HG03439 (cell line): Measurements from ENCODE around the gene CNTRL.

Experiments used
- ATAC-seq: cut with Tn5 transposase; IDR thresholded peaks from one replicate; pipeline ENCODE4 v1.9.1; 2021; ENCODE audit warnings: mild to moderate bottlenecking, moderate library complexity; ENCODE audit not compliant: unreplicated experiment

CNTRL gene

DNA sequence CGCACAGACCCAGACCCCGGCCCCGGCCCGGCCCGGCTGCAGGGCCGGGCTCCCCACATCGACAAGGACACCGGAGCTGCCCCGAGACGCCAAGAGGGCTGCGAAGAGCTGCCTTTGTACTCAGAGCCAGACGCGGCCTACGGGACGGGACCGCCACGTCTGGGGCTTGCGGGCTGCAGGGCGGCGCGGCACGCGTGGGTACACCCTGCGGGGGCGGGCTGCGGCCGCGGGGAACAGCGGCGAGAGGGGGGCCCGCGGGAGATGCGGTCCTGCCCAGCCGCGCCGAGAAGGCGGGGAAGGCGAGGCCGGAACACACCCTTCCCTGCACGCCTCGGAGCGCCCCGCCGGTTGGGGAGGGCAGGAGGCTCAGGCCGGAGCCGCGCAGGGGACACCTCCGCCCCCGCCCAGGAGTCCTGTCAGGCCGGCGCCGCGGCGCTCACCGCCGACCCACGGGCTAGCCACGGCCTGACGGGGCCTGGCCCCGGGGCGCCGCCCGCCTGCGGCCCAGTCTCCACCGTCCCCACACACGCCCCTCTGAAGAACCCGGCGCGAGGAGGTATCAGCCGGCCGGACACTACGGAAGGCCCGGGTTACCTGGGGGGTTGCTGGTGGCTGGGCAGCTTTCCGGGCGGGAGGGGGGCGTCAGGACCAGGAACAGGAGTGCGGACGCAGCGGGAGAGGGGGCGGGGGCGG lies 126.4 kb downstream of the CNTRL start:
- ATAC-seq = peak; percentile 24

DNA sequence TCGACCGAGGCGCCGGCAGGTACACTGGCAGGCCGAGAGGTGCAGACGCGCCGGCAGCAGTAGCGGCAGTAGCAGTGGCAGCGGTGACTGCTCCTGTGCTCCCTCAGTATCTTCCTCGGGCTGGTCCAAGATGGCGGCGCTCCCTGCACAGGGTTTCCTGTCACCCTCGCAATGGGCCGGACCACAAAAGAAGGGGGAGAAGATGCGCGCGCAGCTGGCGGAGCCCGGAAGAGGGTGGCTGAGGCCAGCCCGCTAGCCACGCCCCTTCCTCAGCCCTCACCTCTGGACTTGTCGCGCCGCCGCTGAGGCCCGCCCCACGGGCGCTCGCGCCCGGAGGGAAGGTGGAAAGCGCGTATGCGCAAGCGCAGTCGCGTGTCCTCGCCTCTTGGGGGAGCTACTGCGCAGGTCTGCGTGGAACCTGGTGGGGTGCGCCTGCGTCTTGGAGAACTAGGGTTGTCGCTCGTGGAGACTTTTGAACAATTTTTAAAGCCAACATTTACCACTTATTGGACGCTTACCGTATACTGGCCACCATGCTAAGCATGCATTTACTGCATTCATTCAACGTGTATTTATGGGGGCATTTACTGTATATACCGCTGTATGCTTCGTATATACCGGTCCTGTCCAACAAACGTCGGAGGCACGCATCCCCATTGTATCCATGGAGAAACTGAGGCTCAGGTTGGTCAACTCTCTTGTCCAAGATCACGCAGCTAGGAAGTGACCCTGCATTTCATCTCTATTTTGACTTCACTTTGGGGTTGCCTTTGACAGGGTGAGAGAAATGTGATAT lies 127.2 kb downstream of the CNTRL start, which contains the start of gene RAB14:
RAB14 (minus strand) TSS at position 132 of the 796 bp plus-strand sequence. CDS start 8,457 bp downstream, outside the sequence.
- ATAC-seq = peak; percentile 84

DNA sequence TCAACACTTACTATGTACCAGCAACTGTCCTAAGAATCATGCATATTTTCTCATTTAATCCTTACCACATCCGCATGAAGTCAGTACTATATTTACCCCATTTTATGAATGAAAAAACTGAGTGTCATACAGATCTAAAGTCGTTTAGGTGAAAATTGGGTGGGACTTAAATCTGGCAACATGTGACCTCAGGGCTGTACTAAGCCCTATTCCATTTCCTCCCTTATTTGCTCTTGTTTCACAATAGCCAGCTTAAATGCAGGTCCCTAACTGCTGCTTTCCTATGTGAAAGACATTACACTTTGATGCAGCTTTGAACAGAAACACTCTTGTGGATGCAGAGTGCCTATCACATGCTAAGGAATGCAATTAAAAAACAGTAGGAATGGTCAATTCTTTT lies 129.4 kb downstream of the CNTRL start:
- ATAC-seq = no peak

- no peak for ATAC-seq
Measured at GRCh38 chr9:121204611-121205010, 129.9 kb downstream of the CNTRL start.

GRCh38 chr9:121206516-121207370 lies 132.0 kb downstream of the CNTRL start:
- ATAC-seq = peak; percentile 35

DNA sequence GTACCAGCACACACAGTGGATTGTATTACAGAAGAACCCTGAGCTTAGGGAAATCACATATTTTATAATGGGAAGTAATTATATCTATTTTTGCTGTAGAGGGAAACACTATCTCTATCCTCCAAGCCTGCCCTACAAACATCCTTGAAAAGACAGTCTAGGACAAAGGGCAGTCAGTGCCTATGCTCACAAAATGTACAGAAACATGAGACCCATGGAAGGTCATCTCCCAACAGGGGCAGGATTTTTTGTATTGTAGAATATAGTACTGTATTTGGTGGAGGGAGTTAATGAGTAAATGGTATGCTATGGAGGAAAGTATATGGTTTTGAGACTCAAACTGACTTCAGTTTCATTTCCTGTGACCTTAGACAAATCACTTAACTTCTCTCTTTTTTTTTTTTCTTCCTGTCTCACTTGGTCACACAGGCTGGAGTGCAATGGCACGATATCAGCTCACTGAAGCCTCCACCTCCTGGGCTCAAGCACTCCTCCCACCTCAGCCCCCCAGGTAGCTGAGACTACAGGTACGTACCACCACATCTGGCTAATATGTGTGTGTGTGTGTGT lies 132.7 kb downstream of the CNTRL start:
- peak; percentile 69 for ATAC-seq

GRCh38 chr9:121210536-121210935 lies 135.8 kb downstream of the CNTRL start:
- no peak for ATAC-seq

DNA sequence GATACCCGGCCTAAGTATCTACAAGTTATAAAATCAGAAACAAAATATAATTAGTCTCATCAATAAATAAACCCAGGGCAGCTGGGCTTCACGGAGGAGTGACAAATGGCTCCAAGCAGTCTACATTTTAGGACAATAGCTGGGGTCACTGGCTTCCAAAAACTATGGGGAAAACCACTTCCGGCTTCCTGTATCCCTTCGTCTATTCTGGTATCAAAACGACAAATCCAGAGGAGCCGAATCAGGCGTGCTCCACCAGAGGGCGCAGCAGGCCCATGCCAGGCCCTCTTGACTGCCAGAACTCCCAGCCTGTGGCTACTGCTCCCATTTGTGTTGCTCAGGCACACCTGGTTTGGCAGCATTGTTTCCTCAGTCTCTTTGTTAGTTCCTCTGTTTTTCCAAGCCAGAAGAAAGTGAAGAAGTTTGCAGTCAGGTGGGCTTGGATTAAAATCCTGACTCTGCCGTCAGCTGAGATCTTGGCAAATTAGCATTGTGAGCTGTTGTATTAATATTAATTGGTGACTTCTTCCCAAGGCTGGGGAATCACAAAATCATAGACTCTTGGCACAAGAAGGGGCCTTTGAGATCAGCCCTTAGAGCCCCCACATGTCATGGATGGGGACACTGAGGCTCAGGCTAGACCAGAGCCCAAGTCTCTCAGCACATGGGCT lies 138.5 kb downstream of the CNTRL start:
- ATAC-seq = peak; percentile 42

DNA sequence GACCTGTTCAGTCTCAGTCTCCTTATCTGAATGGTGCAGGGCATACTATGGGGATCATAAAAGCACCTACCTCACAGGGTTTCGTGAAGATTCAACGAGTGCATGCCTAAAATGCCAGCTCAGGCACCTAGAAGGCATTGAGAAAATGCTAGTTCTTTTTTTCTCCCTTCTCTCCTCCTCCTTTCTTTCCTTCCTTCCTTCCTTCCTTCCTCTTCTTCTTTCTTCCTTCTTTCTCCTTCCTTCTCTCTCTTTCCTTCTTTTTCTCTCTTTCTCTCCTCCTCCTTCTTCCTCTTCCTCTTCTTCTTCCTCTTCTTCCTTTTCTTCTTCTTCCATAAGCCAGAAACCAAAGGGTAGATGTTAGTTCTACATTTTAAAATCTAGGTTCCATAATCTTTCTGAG lies 139.2 kb downstream of the CNTRL start:
- ATAC-seq = no peak

DNA sequence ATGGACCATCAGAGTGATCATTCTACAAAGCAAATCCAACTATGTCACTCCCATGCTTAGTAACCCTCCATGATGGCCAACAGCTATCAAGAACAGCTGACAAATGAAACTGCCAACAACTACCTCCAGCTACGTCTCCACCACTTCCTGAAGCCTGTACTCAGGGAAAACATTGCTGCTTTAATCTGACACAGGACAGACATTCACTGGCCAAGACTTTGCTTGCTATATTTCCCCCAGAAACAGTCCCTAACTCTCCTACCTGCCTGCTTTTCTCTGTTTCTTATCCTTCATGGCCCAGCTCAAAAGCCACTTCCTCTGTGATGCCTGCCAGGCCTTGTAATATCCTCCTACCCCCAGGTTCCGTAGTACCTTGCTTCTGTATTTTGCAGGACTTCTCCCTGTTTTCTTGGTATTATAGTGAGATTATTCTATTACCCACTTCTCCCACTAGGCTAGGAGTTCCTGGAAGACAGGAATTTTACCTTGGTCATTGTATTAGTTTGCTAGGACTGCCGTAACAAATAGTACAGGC lies 141.6 kb downstream of the CNTRL start:
- no peak for ATAC-seq

- peak; percentile 89 for ATAC-seq
Measured at GRCh38 chr9:121217609-121218292, 143.0 kb downstream of the CNTRL start.

GRCh38 chr9:121218357-121219027 lies 143.7 kb downstream of the CNTRL start:
- peak; percentile 23 for ATAC-seq

DNA sequence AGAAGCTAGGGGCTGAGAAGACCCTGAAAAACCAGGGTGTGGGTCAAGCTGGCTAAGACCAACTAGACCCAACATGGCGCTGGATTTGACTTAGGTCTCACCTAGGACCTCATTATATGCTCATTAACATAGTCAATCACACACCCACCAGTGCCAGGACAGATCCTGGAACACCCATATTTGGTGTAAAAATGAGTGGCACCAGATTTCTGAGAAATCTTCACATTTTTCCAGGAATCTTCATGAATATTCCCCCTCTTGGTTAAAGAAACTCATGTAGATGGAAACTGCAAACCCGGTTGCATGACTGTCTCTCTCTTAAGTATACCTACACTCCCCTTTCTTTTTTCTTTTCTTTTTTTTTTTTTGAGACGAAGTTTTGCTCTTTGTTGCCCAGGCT lies 144.8 kb downstream of the CNTRL start:
- no peak for ATAC-seq

- no peak for ATAC-seq
Measured at GRCh38 chr9:121220996-121221663, 146.4 kb downstream of the CNTRL start.

DNA sequence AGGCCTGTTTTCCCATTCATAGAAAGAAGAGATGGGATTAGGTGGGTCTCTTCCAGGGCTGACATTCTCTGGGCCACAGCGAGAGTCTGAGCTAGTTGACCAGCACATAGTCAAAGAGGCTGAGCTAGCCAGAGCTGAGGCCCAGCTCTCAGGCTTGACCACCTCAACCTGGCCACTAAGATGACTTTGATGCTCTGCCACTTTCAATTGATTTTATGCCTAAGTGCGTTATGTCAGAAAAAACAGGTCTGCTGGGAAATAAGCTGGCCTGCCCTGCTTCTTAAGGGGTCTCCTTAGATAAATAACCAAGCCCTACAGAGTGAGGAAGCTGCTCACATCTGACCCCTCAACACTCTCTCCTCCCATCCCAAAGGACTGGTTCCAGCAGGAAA lies 146.9 kb downstream of the CNTRL start:
- ATAC-seq = no peak

DNA sequence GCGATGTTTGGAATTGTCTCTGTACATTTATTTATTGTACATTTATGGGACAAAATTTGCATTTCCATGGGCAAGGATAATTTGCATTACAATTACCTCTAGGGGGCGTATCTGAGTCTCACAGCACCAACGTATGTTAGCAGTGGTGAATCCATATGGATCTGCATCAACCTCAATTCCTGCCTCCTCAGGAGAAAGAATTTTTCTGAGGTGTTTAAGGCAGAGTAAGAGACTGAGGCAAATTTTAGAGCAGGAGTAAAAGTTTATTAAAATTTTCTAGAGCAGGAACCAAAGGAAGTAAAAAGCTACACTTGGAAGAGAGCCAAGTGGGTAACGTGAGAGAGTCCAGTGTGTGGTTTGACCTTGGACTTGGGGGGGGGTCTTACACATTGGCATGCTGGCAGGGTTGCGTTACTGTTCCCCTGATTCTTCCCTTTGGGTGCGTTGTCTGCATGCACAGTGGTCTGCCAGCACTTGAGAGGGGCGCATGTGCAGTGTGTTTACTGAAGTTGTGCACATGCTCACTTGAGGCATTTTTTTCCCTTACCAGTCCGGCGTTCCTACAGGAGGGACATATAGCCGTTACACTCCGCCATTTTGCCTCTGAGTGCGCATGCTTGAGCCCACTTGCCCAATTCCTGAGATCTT lies 147.9 kb downstream of the CNTRL start:
- ATAC-seq = no peak

GRCh38 chr9:121225240-121225639 lies 150.5 kb downstream of the CNTRL start:
- ATAC-seq = no peak

- no peak for ATAC-seq
Measured at GRCh38 chr9:121226175-121226574, 151.4 kb downstream of the CNTRL start.
